HS-27A (cell line): ENCODE results near the gene MRPL10.
A peak's percentile ranks its signal among the peaks of the same experiment; 100 is the strongest.

Experiments used
- DNase-seq: peaks from one replicate; pipeline ENCODE4 v3.0.0-alpha.2; 2012; ENCODE audit warnings: low read depth, missing footprints

MRPL10 gene

GRCh38 chr17:47857551-47858455 lies 26.5 kb upstream of the MRPL10 start:
- DNase-seq = no peak

DNA sequence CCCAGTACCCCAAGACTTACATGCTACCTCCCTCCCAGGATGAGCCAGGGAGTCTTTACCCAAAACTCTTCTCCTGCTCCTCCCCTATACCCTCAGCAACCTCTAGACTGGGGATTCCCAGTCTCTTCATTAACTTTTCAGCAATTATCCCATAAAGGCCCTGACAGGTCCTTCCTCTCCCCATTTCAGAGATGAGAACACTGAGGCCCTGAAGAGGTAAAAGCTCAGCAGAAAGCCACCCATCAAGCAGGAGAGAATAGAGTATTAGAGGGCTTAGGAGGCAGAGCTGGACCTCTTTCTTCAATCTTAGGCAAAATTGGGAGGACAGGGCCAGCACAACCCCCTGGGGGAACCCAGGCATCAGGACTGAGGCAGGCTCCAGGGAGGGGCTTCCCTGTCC lies 25.5 kb upstream of the MRPL10 start:
- no peak for DNase-seq

DNA sequence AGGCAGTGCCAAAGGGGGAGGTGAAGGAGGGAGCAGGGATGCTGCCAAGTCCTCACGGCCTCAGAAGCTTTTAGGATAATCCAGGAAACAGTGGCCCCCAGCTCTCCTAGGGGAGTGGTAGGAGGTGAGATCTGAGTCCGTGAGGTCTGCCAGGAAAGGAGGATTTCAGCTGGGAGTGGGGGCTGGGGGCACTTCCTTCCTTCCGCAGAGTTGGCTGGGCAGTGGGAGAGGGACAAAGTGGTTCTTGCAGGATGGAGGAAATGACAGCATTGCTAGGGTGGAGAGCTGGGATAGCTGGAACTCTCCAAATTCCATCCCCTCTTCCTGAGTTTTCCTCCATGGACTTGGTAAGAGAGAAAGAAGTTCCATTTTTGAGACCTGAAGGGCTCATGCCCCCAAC lies 24.4 kb upstream of the MRPL10 start:
- no peak for DNase-seq

DNA sequence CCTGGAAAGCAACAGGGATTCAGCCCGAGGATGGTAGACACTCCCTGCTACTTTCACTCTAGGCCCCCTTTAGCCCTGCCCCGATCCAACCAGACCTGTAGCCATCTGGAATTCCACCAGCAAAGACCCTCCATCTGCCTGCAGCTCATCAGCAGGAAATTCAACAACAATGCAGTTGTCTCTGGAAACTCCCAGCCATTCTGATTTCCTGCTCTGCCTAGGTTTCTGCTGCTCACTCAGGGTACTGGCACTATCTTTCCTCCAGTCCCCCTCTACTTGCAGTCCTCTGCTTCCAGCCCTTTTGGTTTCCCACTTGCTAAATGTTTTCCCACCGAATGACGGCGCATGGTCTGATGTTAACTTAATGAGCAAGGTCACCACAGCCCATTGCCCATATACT lies 22.3 kb upstream of the MRPL10 start:
- DNase-seq = no peak

- no peak for DNase-seq
These were observed 21.0 kb upstream of the MRPL10 start for GRCh38 chr17:47852113-47852949.

GRCh38 chr17:47851764-47852112 lies 20.4 kb upstream of the MRPL10 start:
- no peak for DNase-seq

DNA sequence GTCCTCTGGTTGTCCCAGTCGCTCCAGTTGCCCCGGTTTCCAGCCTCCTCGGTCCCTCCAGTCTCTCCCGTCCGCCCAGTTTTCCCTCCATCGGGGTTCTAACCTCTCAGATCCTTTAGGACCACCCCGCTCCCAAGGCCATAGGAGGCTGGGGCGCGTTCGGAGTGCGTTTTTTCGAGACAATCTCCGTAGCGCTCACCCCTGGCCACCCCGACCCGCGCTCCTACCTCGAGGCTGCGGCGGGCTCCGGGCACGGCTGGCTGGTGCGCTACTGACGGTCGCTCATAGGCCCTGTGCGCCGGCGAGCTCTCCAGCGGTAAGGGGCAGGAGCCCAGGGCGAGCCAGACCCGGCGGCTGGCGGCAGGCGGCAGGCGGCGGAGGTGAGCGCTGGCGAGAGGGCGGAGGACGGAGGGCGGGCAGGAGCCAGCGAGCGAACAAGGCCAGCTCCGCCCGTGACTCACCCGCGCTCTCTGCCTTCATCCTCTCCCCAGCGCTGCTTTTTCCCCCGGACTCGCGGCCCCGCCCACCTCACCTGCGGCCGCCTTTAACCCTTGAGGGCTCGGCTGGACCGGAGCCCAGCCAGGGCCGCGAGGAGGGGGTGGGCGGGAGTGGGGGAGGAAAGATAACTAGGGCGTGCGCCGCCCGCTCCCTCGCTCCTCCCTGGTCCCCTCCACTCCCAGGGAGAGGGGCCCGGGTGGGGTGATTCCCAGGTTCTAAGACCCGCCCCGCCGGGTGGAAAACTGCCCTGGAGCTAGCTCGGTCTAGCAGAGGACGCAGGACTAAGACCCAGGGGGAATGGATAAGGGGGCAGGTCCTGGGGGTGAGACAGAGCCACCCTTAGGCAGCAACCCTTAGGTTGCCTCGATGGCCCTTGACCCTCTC lies 19.6 kb upstream of the MRPL10 start, which contains the start of gene SP6:
TSS of gene SP6 (minus strand) at position 472 of the 882 bp plus-strand sequence. CDS start 2,734 bp downstream, outside the sequence.
- no peak for DNase-seq

- DNase-seq = no peak
These were observed 19.0 kb upstream of the MRPL10 start for GRCh38 chr17:47850373-47850691.

DNA sequence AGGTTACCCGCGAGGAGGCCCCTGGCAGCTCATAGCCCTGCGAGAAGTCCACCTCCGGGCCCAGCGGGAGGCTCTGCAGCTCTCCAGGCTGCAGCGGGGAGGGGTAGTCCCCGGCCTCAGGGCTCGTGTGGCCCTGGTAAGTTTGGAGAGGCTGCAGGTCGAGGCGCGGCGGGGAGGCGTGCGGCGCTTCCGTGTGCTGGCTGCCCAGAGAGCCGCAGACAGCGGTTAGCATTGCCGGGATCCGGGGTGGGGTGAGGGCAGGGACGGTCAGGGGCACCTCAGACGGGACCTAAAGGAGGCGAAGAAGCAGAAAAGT lies 16.8 kb upstream of the MRPL10 start:
- no peak for DNase-seq

DNA sequence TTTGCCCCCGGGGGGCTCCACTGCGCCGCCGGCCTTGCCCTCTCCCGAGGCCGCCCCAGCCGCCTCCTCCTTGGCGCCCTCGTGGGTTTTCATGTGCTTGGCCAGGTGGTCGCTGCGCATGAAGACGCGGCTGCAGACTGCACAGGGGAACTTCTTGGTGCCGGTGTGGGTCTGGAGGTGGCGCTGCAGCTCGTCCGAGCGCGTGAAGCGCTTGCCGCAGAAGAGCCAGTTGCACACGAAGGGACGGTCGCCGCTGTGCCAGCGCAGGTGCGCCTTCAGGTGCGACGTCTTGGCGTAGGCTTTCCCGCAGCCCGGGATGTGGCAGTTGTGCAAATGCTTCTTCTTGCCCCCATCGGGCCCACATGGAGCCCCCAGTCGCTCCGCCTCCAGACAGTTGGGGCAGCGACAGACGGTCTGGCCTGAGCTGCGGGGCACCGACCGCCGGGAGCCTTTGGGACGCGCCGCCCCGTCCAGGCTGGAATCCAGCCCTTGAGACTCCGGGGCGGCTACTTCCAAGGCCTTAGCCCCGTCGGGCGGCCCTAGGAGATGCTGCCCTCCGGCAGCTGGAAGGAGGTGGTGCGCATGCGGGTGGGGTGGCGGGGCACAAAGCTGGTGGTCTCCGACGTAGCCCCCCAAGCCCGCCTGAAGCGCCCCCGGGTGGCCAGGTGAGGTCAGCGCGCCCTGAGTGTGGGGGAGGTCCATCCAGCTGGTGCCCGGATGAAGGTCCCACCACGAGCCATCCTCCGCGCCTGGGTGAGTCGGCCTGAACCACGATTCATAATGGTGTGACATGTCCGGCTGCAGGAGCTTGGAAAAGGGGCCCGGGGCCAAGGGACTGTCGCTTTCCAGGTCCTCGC lies 16.2 kb upstream of the MRPL10 start:
- DNase-seq = no peak

GRCh38 chr17:47846716-47847340 lies 15.5 kb upstream of the MRPL10 start:
- no peak for DNase-seq

GRCh38 chr17:47845716-47846075 lies 14.4 kb upstream of the MRPL10 start:
- no peak for DNase-seq

DNA sequence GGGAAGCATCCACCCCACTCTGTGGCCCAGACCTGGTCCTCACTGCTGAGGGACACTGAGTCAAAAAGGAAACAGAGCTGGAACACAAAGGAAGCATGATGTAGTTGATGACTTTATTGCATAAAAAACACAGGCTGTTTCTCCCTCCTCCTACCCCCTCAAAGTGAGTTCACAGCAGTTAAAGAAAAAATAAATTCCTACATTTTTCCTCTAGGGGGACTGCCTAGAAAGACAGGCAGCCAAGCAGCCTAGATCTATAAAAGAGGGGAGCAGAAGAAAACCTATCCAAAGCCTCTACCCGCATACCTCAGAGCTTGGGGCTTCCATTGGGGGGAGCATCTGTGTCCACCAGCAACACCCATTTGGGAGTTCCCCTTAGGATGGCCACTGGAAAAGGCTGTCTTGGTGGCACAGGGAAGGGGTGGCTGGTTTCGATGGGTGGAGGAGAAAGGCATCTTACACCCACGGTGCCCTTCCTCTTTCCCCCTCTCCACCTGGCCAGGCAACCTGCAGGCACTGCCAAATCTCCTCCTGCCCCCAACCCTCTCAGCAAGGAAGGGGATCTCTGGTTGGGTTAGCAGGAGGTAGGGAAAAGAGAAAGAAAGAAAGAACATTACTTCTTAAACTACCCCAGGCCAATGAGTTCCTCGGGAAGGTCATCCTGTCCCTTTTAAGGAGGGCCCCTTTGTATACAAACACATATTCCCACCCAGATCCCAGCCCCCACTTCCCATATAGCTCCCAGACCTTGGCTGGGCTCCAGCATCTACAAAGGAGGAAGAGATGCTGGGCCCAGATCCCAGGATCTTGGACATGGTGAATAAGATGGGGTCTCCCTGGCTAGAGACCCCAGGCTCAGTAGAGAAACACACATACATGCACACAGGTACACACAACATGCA lies 13.7 kb upstream of the MRPL10 start:
- no peak for DNase-seq

GRCh38 chr17:47844227-47844626 lies 12.9 kb upstream of the MRPL10 start:
- DNase-seq = no peak

DNA sequence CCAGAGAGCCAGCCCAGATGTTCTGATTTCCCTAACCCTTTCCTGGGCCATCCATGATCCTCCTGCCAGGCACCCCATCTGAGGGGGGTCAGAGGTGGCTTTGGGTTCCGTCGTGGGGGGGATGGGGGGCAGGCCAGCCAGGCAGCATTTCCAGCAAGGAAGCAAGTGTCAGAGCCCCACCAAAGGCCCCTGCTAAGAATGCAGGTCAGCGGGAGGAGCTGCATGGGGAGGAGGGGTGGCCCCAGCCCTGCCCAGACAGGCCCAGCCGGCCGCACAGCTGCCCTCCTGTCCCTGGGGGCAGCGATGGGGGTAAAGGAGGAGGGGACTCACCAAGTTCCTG lies 12.0 kb upstream of the MRPL10 start:
- DNase-seq = no peak

DNA sequence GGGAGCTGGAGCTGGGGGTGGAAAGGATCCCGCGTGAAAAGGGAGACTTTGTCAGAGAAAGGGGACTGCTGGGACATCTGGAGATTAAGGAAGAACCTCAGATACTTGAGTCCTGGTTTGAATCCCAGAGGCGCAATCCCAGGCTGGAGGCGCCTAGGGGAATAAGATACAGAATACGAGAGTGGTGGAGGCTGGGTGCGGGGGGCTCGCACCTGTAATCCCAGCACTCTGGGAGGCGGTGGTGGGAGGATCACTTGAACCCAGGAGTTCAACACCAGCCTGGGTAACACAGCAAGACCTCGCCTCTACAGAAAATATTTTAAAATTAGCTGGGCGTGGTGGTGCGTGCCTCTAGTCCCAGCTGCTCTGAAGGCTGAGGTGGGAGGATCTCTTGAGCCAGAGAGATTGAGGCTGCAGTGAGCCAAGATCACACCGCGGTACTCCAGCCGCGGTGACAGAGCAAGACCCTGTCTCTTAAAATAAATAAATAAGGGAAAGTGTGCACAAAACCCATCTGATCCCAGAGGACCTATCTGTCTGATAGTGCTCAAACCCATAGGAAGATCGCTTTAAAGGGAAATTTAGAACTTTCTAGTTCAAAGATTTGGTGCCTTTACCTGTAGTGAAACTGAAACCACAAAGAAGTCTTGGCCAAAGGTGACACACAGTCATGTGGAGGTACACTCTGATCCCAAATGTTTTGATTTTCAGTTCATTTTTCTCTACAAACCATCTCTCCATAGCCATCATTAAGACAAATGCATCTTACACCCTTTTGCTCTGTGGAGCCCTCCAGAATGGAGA lies 10.3 kb upstream of the MRPL10 start:
- DNase-seq = no peak

DNA sequence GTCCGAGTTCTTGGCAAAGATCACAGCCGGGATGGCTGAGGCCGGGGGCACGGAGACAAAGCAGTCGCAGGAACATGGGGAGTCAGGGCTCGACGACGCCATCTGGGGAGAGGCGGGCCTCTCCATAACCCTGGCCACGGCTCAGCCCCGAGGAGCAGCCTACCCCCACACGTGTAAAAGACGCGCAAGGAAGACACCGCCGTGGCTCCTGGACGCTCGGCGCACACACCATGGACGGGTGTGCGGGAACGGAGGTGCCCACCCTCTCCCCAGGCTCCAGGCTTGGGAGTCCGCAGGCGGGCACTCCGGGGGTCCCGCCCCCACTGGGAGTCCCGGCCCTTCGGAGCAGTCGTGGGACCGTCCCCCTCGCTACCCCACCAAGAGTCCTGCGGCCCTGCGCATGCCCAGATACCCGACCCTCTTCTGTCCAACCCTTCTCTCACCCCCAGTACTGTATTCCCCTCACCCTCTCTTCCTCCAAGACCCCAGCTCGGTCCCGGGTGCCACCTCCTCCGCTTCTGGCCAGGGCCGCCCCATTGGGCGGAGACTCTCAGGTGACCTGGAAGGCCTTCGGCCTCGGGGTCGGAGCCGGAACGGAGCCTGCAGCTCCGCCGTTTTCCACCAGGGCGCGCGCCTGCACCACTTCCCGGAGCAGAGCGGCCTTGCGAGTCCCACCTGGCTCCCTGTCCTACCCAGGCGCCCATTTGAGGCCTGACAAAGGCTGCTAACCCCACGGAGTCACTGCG lies 9.6 kb upstream of the MRPL10 start, which contains the start of gene SCRN2:
TSS of gene SCRN2 (minus strand) at position 532 of the 746 bp plus-strand sequence. CDS start at position 102, 430 bp downstream.
- DNase-seq = peak; percentile 77

DNA sequence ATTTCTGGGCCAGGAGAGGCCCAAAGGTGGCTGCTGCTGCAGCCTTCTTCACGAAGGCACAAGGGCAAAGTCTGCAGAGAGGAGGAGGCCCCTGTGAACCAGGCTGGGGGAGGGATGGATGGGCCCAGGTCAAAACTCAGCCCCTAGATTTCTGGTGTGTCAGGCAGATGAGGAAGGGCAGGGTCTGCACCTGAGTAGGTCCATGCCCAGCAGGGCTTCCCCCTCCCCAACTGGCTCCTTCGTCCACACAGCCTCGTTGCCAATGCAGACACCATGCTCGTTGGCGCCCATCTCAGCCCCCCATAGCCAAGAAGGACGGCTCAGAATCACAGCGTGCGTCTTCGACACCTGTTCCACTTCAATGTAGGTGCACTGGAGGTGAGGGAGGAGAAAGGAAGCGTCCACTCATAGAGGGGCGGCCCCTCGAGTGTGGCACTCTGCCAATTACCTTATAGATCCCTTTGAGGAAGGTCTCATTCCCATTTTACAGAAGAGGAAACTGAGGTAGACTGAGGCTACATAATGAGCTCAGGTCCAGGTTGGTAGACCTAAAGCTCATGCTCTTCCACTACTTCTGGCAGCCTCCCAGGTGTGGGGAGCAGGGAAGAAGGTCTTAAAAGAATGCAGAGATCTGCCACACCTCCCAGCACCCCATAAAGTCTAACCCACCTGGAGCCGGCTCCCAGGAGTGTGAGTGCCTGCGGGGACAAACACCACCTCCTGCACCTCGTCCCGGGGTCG lies 8.8 kb upstream of the MRPL10 start:
- DNase-seq = no peak
